ENCODE results near the gene VARS1.
"Not testable (repeated sequence)": the region's sequence is repeated elsewhere in the genome, so short reads cannot be mapped to it uniquely, and the experiment has no call there.

VARS1 gene

DNA sequence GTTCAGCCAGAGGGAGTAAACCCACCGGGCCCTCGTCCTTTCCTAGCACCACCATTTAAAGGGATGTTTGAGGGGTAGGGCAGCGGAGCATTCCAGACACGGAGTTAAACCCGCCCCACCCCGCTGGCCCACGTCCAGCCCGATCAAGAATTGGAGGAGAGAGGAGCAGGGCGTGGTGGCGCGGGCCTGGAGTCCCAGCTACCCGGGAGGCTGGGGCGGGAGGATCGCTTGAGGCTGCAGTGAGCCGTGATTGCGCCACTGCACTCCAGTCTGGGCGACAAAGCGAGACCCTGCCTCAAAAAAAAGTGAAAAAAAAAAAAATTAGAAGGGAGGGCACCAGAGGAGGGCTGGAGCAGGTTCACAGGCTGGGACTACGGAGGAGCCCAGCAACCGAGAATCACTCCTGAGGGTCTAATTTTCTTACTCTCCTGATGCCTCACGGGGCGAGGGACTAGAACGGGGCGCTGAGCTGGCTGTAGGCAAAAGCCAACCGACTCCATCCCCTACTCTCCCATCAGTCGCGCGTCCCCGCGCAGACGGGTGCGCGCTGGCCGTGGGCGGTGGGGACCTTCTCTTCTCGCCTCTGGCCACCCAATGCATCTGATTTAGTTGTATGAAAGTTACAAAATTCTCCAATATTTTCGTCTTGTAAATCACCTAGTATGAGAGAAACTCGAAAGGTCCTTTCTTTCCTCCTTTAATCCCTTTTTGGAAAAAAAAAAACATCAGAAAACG is 25.9 kb upstream of the VARS1 start:
- DNase-seq, result peak; percentile 31

- not testable (repeated sequence) for DNase-seq
Measured at GRCh38 chr6:31820399-31820798, 24.8 kb upstream of the VARS1 start.

DNA sequence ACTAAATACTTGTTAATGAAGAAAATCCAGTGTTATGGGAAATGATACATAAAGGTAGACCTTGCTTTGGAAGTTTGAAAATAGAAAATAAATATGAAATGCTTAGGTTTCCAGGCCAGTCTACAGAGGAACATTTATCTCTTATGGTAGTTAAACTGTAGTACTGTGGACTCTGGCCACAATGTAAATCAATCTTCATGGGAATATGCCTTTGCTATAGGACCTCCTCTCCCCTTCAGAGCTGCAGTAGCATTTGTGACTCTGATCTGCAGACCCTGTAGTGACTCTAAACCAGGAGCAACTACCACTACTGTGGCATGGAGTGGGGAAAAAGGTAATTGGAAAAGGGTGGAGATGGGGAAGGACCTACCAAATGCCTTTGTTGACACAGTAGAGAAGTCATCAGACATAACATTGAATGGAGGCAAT is 24.3 kb upstream of the VARS1 start:
- no peak for DNase-seq

- not testable (repeated sequence) for DNase-seq
Measured at GRCh38 chr6:31817929-31818511, 22.5 kb upstream of the VARS1 start.

DNA sequence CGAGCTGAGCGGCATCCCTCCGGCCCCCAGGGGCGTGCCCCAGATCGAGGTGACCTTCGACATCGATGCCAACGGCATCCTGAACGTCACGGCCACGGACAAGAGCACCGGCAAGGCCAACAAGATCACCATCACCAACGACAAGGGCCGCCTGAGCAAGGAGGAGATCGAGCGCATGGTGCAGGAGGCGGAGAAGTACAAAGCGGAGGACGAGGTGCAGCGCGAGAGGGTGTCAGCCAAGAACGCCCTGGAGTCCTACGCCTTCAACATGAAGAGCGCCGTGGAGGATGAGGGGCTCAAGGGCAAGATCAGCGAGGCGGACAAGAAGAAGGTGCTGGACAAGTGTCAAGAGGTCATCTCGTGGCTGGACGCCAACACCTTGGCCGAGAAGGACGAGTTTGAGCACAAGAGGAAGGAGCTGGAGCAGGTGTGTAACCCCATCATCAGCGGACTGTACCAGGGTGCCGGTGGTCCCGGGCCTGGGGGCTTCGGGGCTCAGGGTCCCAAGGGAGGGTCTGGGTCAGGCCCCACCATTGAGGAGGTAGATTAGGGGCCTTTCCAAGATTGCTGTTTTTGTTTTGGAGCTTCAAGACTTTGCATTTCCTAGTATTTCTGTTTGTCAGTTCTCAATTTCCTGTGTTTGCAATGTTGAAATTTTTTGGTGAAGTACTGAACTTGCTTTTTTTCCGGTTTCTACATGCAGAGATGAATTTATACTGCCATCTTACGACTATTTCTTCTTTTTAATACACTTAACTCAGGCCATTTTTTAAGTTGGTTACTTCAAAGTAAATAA is 21.8 kb upstream of the VARS1 start:
- not testable (repeated sequence) for DNase-seq

DNA sequence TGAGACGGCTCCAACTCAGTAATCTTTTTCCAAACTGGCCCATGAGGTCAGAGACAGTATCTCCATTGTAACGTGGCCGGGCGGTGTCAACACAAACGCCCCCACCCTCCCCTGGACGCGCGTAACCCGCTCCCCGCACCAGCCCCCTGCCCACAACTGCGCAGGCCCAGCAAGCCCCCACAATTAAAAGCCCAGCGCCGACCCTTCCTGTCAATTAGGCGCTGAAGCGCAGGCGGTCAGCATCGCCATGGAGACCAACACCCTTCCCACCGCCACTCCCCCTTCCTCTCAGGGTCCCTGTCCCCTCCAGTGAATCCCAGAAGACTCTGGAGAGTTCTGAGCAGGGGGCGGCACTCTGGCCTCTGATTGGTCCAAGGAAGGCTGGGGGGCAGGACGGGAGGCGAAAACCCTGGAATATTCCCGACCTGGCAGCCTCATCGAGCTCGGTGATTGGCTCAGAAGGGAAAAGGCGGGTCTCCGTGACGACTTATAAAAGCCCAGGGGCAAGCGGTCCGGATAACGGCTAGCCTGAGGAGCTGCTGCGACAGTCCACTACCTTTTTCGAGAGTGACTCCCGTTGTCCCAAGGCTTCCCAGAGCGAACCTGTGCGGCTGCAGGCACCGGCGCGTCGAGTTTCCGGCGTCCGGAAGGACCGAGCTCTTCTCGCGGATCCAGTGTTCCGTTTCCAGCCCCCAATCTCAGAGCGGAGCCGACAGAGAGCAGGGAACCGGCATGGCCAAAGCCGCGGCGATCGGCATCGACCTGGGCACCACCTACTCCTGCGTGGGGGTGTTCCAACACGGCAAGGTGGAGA is 19.7 kb upstream of the VARS1 start, which contains the start of the genes HSPA1A and HSPA1L:
TSS of gene HSPA1A (plus strand) at position 519 of the 814 bp plus-strand sequence. CDS start at position 733, 214 bp downstream.
TSS of gene HSPA1L (minus strand) at position 259 of the 814 bp plus-strand sequence. CDS start 3,311 bp downstream, outside the sequence.
- peak; percentile 96 for DNase-seq

GRCh38 chr6:31814677-31815024 is 19.1 kb upstream of the VARS1 start:
- peak; percentile 96 for DNase-seq

GRCh38 chr6:31813465-31813849 is 17.9 kb upstream of the VARS1 start:
- DNase-seq, result no peak

DNA sequence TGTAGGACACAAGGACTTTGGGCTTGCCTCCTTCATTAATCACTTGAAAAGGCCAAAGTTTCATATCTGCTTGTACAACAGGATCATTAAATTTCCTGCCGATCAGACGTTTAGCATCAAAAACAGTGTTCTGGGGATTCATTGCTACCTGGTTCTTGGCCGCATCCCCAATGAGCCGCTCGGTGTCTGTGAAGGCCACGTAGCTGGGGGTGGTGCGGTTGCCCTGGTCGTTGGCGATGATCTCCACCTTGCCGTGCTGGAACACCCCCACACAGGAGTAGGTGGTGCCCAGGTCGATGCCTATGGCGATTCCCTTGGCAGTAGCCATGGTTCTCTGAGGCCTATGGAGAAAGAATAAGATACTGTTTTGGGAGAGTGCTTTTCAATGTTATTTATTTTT is 16.1 kb upstream of the VARS1 start:
- no peak for DNase-seq

- not testable (repeated sequence) for DNase-seq
Measured at GRCh38 chr6:31808599-31808998, 13.0 kb upstream of the VARS1 start.

DNA sequence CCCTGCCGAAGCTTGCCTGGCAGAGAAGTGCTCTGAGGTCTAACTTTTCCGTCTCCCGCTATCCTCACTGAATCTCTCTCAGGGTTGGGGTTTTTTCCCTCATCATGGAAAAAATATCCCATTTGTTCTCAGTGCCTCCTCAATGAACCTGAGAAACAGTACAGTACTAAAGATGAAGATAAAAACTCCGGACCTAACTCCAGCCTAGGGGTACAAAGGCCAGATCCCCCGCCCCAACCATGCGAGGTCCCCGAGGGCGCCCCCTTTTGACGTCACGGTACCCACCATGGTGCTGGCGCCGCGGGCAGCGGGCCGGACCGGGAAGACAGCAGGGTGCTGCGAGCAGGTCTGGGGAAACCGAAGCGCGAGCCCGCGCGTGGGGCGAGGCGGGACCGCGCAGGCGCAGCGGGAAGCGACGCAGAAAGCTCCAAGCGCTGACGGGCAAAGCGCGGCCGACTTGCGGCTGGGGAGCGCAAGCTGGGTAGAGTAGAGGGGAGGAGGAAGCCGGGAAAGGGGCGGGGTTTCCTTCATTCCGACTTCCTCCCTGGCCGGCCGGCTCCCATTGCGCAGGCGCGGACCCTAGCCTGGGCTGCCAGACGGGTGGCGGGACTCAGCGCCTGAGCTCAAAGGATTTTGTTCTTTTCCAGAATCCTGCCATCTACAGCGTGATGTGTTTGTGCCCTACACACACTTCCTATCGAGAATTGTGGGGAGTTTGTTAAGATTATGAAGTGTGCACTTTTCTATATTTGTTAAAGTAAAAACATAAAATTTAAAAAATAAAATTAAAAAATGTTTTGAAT is 11.1 kb upstream of the VARS1 start, which contains the start of gene LSM2:
TSS of gene LSM2 (minus strand) at position 497 of the 803 bp plus-strand sequence. CDS start at position 288, 209 bp downstream.
- peak; percentile 96 for DNase-seq

DNA sequence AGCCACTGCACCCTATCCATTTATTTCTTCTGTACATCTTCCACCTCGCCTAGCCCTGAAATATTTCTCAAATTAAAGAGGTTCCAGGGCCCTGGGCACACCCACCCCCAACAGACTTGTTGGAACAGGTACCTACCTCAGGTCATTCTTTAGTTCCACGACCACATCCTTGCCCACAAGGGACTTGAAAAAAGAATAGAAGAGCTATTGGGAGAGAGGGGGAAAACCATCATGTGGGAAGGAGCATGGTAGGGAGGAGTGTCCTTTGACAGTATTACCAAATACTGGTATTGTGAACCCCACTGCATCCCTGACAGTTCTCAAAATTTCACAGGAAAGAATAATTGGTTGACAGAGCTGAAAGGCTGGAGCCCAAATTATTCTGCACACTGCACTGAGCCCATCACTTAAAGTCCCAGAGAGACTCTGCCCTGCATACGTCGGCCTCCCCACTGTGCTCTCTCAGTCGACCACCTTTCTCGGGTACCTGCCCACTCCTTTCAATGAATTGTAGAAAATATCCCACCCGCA is 10.5 kb upstream of the VARS1 start:
- no peak for DNase-seq

DNA sequence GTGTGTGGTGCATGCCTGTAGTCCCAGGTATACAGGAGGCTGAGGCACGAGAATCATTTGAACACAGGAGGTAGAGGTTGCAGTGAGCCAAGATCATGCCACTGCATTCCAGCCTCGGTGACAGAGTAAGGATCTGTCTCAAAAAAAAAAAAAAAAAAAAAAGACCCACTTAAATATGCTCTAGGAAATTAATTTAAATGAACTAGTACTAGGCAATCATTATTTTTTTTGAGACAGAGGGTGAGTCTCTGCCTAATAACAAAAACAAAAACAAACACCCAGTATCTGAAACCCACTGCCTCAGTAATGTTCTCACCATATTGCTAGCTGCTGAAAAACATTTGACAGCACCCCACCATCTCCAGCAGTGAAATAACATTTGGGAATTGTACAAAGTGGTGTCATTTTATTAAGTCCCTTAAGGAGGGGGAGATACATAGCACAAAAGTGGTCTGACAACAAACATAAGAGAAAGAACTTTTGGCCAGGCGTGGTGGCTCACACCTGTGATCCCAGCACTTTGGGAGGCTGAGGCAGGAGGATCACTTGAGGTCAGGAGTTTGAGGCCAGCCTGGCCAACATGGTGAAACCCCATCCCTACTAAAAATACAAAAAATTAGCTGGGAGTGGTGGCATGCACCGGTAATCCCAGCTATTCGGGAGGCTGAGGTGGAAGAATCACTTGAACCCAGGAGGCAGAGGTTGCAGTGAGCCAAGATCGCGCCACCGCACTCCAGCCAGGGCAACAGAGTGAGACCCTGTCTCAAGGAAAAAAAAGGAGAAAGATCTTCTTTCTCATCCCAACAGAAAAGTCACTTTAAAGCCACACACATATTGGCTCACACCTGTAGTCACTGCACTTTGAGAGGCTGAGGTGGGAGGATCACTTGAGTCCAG is 5.7 kb upstream of the VARS1 start:
- not testable (repeated sequence) for DNase-seq

DNA sequence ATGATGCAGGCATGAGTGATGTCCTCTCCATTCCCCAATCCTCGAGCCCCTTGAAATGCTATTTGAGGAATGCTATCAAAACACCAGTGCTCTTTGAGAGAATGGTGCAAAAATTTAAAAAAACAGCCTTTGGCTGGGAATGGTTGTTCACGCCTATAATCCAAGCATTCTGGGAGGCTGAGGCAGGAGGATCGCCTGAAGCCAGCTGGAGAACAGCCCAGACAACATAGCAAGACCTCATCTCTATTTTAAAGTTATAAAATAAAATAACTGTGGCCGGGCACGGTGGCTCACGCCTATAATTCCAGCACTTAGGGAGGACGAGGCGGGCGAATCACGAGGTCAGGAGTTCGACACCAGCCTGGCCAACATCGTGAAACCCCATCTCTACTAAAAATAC is 4.2 kb upstream of the VARS1 start:
- DNase-seq, result no peak

DNA sequence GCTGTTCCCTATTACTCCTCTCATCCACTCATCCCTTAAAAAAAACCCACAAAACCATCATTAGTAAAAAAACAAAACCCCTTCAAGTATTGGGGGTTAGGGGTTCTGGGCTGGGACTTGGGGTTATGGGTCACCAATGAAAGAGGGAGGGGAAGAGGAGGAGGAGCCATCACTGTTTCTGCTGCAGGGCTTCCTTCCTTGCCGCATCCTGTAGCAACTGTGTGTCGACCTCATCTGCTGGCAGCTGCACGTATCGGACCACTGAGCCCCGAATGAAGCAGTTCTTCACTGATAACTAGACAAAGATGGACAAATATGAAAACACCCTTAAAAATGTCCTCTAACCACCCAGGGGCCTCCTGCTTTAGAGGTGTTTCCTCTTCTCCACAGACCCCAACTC is 2.0 kb upstream of the VARS1 start:
- no peak for DNase-seq

DNA sequence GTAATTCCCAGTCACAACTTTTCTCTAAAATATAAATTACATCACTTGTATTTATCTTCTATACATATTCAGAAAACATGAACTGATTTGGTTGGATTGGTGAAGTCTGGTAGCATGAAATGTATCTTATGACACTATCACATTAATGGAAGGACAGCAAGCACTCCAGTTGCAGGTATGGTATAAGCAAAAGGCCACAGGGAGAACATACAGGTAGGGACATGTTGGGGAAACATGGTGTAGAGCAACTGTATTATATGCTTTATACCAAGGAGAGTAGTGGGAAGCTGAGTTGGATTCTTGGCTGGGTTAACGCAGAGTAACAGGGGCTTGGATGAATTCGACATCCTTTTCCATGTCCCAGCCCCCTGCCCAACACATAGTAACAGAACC is 1.4 kb upstream of the VARS1 start:
- DNase-seq, result no peak

GRCh38 chr6:31794866-31795615 is 511 bp downstream of the VARS1 start:
- DNase-seq, result no peak

- no peak for DNase-seq
Measured at GRCh38 chr6:31794294-31794865, 1.2 kb downstream of the VARS1 start.

- not testable (repeated sequence) for DNase-seq
Measured at GRCh38 chr6:31793927-31794245, 1.7 kb downstream of the VARS1 start.
